Pons (tissue), 1 donor: ENCODE results near the gene PYCR2.

Source experiments
- DNase-seq: peaks from one replicate; pipeline ENCODE4 v3.0.0-alpha.2; 2016; ENCODE audit warnings: low spot score

Gene PYCR2

GRCh38 chr1:225876900-225877510 lies 47.0 kb downstream of the PYCR2 start:
- peak; percentile 58 for DNase-seq

DNA sequence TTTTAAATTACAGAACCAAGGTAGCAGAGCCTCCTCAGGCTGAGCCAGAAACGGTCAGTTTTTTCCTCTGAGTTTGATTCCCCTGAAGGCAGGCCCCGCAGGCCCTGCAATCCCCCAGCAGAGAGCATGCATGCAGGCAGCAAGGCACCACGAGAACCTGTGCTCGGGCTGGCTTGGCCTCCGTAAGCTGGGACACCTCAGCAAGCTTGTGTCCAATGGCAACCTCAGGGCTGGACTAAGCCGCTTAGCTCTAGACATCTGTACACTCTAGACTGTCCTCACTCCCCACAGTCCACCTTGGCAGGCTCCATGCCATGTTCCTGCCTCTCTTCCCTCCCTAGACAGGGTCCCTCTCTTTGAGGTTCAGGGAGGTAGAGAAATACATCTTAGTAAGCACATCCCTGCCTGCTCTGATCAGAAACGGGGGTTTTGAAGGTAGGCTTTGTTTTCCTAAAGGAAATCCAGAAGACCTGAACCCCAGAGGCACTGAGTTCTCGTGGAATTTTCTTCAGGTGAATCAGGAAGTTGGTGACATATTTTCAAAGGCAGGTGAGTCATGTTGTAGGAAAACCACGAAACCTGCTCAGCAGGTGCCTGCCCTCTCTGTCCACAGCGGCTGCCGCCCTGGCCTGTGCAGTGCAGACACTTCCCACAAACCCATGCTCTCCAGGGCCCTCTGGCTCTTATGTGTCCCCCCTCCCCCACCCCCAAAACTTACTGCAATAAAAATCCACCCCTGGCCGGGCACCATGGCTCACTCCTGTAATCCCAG lies 48.8 kb downstream of the PYCR2 start:
- DNase-seq: no peak

- DNase-seq: no peak
These were observed 49.6 kb downstream of the PYCR2 start for GRCh38 chr1:225874431-225874830.

DNA sequence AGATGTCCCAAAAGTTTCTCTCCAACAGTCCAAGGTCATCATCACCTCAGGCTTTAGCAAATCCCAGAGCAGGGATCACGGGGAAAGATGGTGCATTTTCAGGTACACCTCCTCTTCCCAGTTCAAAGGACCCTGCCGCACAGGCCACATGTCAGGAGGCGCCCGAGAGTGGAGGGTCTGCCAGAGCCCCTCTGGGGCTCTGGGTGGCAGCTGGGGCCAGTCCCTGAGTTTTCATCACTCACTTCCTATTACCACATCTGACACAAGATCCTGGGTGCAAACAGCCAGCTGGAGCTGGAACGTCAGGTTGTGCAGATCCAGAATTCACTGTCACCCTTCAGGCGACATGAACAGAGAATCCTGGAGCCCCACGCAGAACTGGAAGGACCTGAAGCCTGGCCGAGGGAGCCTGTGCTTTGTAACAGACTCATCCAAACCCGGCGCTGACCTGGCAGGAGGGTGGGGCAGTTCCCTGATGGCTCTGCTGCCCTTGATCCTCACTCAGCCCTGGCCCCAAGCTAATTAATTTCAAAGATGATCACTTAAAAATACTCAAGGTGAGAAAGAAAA lies 50.7 kb downstream of the PYCR2 start:
- DNase-seq: no peak

DNA sequence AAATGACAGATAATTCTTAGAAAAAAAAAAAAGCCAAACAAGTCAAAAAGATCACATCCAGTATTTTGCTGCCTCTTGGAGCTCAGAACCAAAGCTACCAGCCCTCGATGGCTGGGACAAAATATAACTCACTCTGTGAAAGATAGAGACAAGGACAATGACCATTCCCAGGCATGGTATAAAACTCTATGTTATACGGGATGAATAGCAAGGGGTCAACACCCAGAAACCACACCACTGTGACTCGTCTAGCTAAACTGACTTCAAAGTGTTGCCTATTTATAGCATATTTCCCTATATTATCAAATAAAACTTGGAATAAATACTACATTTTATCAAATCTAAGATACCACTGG lies 52.0 kb downstream of the PYCR2 start:
- DNase-seq: no peak

DNA sequence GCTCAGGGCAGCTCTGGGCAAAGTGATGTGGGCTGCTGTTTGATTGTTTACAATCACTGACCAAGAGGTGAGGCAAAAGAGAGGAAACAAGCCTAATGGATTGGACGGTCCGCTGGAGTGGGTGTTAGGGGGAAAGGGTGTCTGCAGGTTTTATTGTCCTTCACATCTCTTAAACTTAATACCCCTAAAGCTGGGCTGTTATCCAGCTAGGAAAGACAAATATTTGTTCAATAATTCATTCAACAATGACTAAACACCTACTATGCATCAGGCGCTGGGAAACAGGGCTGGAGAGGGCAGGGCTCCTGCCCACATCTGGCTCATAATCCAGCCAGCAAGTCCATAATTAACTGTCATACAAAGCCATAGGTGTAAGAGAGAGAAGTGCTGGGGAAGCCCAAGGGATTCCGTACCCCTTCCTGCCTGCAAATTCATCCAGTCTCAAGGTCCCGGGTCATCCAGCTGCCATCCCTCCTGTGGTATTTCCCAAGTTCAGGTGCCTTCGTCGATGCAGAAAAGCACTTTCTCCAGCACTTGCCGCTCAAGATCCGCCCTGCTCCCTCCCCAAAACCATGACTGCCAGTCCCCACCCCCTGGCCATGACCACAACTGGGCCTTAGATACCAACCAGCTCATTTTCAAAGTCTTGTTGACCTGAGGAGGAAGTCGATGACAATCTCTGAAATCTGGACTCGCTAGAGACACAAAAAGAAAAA lies 52.5 kb downstream of the PYCR2 start:
- no peak for DNase-seq

GRCh38 chr1:225870911-225871310 lies 53.1 kb downstream of the PYCR2 start:
- no peak for DNase-seq
